GM18520 (cell line): ENCODE data around the gene HES4.
"Not testable (repeated sequence)": the region's sequence is repeated elsewhere in the genome, so short reads cannot be mapped to it uniquely, and the experiment has no call there.

Experiments used
- ATAC-seq: cut with Tn5 transposase; IDR thresholded peaks from one replicate; pipeline ENCODE4 v1.9.1; 2021; ENCODE audit not compliant: unreplicated experiment

Gene HES4

DNA sequence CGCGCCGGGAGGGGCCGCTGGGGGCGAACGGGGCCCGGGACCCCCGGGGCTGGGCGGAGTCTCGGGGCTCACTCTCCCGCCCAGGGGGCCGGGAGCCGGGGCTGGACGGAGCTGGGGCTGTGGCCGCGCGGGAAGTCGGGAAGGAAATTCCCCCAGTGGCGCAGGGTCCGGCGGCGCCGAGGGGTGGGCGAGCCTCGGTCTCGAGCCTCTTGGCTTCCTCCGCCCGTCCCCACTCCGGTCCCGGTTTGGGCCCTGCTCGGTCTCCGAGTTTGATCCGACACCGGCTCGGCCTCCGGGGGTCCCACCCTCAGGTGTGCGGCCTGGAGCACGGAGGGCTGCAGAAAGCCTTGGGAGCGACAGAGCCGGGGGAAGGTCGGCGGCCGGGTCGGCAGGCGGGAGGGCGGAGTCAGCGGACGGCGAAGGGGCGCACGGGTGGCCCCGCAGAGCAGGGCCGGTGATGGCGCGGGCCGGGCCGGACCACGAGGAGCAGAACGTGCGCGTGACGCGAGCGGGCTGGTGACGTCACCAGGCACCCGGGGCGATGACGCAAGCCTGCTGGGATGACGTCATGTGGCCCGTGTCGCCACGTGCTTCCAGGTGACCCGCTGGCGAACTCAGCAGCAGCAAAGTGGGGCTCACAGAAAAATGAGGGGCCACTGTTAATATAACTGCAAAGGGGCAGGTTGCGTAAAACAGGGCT, 610 bp upstream of the HES4 start:
- no peak for ATAC-seq

DNA sequence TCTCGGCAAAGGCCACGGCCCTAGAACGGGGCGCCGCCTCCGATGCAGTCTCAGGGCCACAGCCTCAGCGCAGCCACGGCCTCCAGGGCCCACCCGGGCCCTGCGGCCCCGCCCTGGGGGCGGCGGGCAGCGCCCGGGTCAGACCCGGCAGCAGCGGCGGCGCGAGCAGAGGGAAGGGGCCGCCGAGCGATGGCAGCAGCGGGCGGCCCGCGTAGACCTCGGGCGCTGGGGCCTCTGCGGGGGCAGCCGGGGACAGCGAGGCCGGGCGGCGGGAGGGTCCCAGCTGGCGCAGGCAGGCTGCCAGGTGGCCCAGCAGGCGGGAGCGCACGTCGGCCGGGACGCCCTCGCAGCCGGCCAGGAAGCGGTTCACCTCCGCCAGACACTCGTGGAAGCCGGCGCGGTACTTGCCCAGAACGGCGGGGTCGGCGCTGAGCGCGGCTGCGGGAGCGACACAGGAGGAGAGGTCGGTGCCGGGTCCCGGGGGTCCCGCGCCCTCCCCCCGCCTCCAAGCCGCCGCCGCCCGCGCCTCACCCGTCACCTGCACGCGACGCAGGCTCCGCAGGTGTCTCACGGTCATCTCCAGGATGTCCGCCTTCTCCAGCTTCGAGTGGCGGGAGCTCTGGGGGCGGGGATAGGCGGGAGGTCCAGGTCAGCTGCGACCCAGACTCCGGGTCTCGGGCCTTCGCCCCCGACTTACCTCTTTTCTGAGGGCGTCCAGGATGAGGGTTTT, 737 bp downstream of the HES4 start:
- no peak for ATAC-seq

DNA sequence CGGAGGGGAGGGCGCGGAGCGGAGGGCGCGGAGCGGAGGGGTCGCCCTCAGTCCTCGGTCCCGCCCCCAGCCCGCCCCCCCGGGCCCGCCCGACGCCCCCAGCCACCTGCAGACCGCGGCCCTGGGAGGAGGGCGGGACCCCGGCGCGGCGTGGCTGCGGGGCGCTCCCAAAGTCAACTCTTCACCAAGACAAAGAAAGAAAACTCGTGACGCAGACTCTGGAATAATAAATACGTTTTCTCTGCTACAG, 1.2 kb downstream of the HES4 start:
- no peak for ATAC-seq

DNA sequence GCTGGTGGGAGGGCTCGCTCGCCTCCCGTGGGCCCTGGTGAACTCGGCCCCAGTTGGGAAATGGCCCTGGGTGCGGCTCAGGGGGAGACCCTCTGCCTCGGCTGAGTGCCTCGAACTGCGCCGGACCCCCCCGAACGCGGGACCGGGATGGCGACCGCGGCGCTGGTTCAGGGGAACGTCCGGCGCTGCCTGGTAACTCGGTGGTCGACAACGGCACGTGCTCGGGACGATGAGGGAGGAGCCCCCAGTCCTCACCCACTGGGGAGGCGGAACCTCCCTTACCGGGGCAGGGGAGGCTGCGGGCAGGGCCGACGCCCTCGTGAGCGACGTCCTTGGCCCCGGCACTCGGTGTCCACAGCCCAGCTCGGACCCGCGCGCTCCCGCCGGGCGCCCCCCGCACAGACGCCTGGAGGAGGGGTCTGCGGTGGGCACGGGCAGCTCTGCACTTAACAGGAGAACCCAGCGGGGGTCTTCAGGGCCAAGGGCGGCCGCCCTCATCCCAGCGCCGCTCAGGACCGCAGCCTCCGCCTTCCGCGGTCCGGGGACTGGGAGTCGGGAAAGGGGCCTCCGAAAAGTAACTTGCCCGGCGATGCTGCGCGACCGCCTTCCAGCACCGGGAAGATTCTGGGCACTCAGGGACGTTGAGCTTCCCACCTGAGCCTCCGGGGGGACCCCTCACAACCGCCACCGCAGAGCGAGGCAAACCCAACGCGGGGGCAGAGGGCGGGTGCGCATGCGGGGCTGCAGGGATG, 1.7 kb downstream of the HES4 start:
- ATAC-seq = no peak

DNA sequence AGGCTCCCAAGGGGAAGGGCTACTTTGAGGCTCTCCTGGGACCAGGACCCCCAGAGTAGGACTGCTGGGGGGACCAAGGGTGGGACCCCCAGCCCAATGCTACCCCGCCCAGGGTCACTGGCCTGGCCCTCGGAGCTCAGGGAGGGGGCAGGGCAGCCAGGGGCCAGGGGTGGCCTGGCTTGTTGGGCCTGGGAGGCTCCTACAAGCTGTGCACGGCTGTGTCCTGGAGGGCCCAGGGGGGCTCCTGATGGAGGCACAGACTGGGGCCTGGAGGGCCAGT, 2.2 kb downstream of the HES4 start:
- no peak for ATAC-seq

DNA sequence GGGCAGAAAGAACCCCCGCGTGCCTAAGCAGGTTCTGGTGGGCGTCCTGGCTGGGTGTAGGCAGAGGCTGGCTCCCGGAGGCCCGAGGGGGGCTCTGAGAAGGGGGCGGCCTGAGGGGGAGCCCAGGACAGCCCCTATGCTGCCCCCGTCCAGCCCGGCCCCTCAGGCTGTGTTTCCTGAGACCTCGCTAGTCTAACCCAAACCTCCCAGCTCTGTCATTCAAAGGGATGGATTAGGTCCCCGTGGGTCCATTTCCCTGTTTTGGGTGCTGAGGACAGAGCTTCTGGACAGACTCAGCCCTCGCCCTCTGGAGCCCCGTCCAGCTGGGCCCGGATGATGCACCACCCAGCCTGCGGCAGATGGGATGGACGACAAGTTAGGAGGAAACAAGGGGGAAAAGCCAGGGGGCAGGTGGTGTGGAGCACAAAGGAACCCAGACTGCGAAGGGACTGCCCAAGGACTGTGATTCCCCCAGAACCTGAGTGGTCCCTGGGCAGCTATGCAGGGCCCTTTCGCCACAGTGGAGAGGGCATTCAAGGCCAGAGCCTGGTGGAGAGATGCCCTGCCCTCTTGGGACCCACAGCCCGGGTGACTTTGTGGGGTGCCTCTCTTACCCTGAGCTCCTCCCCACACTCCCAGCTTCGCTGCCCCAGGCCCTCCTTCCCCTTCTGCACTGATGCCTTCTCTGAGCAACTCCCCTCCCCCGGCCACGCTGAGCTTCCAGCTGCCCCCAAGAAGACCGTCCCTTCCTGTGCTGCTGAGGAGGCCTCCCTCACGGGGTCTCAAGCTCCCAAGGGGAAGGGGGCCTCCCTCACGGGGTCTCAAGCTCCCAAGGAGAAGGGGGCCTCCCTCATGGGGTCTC, 2.8 kb downstream of the HES4 start:
- no peak for ATAC-seq

DNA sequence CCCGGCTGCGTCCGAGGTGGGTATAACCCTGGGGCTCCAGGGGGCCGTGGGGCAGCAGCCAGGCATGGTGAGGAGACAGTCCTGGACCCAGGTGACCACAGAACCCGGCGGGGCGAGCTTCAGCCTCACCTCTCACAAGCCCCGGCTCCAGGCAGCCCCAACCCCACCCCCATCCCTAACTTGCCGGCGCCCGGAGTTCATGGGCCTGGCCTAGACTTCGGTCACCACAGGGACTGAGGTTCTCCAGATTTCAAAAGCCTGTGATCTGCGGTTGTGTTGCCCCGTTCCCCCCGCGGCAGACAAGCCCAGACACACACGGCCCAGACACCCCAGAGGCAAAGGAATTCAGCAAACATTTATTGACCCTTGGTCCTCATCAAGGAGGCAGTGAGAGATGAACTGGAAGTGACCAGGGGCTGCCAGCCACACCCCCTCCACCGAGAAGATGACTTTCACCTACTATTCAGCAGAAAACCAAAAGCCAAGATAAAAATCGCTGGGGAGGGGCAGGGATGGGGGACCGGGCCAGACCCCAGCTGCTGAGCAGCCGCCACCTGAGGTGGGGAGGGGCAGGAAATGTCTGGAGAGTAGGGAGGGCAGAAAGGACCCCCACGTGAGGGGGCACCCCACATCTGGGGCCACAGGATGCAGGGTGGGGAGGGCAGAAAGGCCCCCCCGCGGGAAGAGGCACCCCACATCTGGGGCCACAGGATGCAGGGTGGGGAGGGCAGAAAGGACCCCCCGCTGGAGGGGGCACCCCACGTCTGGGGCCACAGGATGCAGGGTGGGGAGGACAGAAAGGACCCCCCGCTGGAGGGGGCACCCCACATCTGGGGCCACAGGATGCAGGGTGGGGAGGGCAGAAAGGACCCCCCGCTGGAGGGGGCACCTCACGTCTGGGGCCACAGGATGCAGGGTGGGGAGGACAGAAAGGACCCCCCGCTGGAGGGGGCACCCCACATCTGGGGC, 3.9 kb downstream of the HES4 start:
- ATAC-seq = no peak

DNA sequence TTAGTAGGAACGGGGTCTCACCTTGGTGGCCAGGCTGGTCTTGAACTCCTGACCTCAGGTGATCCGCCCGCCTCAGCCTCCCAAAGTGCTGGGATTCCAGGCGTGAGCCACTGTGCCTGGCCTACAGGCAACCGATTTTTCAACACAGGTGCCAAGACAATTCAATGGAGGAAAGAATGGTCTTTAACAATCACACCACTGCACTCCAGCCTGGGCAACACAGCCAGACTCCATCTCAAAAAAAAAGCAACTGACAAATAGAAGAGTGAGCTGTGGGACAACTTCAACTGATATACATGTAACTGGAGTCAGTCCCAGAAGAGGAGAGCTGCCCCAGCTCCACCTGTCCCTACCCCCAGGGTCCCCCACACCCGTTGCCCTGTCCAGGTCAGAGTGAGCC, 5.4 kb downstream of the HES4 start:
- not testable (repeated sequence) for ATAC-seq

DNA sequence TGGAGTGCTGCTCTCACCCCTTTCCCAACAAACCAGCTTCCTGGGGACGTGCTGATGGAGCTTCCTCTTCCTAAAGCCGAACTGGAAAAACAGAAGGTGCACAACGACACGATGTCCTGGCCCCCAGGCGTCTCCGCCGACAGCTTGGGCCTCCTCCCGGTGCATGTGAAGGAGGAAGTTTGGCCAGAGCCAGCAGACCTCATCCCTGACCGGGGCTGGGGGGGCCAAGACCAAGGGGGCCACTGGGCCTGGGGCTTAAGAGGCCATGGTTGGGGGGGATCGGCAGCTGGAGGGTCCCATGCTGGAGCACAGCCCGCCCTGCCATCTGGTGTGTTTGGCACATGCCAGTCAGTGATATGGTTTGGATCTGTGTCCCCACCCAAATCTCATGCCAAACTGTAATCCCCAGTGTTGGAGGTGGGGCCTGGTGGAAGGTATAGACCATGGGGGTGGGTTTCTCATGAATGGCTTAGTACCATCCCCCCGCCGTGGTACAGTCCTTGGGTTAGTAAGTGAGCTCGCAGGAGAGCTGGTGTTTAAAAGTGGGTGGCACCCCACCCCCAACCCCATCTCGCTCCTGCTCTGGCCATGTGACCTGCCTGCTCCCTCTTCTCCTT, 6.4 kb downstream of the HES4 start:
- no peak for ATAC-seq

DNA sequence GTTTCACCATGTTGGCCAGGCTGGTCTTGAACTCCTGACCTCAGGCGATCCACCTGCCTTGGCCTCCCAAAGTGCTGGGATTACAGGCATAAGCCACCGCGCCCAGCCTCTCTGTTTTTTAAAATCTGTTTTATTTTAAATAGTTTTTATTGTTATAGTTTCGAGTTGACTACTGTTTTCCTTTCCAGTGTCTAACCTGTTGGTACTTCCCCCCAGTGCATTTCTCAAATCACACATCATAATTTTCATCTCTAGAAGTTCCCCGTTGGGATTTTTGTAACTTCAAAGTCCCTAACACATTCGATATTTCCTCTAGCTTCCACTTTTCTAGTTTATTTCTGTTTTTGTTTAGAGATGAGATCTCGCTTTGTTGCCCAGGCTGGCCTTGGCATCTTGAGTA, 7.5 kb downstream of the HES4 start:
- ATAC-seq = no peak

DNA sequence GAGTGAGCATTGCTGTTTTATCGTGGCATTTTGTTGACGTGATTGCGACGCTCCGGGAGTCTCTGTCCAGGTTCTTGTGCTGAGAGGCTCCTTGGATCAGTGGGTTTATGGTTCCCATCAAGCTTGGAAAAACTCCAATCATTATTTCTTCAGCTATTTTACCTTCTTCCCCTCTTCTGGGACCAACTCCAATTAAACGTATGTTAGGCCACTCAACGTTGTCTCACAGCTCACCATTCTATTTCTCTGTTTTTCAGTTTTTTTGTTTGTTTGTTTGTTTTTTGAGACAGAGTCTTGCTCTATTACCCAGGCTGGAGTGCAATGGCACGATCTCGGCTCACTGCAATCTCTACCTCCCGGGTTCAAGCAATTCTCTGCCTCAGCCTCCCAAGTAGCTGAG, 8.0 kb downstream of the HES4 start:
- ATAC-seq = no peak

DNA sequence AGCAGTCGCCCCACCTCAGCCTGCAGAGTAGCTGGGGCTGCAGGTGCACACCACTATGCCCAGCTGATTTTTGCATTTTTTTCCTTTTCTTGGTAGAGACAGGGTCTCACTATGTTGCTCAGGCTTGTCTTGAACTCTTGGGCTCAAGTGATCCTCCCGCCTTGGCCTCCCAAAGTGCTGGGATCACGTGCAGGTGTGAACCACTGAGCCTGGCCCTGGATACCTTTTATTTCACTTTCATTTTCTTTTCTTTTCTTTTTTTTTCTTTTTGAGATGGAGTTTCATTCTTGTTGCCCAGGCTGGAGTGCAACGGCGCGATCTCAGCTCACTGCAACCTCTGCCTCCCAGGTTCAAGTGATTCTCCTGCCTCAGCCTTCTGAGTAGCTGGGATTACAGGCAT, 8.6 kb downstream of the HES4 start:
- ATAC-seq = not testable (repeated sequence)

DNA sequence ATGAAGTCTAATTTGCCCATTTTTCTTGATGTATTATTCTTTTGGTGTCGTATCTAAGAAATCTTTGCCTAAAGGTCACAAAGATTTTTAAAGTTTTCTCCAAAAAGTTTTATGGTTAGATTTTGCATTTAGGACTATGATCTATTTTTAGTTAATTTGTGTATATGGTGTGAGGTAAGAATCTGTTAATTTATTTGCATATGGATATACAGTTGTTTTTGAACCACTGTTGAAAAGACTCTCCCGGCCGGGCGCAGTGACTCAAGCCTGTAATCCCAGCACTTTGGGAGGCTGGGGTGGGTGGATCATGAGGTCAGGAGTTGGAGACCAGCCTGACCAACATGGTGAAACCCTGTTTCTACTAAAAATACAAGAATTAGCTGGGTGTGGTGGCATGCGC, 11.8 kb downstream of the HES4 start:
- not testable (repeated sequence) for ATAC-seq

DNA sequence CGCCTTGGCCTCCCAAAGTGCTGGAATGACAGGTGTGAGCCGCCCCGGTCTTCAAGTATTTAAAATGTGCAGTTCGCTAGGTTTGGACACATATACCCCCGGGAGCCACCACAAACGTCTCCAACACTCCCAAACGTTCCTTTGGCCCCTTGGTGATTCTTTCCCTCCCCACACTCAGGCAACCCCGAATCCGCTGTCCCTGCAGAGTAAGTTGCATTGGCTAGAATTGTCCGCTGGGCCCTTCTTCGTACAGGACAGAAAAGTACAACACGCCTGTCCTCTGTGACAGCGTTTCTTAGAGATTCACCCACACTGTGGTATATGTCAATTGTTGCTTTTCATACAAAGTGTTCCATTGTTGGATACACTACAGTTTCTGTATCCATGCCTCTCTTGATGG, 14.8 kb downstream of the HES4 start:
- no peak for ATAC-seq

DNA sequence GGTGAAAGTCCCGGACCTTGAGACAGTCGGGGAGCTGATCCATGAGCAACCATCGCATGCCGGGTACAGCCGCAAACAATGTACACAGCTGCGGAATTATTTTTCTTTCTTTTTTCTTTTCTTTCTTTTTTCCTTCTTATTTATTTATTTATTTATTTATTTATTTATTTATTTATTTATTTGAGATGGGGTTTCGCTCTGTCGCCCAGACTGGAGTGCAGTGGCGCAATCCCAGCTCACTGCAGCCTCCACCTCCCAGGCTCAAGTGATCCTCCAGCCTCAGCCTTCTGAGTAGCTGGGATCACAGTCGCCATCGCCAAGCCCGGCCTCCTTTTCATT, 15.5 kb downstream of the HES4 start:
- ATAC-seq = no peak

DNA sequence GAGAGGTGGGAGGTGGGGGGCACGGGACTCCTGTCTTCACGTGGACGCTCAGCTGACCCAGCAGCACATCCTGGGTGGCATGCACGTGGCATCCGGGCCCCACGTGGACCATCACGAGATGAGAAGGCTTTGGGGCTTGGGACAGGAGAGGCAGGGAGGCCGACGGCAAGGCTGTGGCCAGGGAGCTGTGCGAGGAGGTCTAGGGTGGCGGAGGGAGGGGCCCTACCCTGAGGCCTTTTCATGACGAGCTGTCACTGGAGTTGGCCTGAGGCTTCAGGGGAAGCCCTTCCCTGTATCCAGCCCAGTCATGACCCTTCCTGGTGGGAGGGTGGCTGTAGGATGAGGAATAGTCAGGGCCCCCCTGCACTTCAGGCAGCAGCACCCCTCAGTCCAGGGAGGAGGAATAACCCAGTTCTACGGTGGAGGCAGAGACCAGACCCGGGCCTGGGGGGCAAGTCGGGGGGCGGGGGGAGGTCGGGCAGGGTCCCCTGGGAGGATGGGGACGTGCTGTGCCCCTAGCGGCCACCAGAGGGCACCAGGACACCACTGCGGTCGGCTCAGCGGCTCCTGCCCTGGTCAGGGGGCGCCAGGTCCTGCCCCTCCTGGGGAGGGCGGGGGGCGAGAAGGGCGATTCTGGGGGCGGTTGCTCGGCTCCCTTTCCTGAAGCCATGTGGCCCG, 16.0 kb downstream of the HES4 start:
- no peak for ATAC-seq

DNA sequence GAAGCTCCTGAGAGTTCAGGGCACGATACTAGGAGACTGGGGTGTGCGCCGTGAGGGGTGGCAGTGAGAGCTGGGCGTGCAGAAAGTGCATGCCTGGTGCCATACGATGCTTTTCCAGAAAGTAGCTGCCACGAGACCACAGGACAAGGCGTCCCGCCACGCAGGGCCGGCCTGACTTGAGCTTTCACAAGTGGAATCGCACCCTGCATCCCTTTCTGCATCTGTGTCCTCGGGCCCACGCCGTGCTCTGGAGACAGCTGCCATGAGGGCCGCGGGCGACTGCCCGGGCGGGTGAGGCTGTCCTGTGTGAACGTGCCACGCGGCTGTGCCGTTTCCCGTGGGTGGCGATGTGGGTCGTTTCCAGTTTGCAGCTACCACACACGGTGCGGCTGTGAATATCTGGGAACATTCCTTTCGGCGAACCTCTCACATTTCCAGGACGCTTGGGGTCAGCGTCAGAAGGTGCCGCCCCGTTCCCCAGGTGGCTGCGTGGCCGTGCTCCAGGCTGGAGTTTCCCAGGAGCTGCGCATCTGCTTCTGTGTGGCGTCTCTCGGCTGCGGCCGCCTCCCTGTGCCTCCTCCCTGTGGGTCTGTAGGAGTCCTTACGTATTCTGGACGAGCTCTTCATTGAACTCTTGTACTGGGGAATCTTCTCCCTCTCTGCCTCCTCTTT, 17.0 kb downstream of the HES4 start:
- no peak for ATAC-seq

DNA sequence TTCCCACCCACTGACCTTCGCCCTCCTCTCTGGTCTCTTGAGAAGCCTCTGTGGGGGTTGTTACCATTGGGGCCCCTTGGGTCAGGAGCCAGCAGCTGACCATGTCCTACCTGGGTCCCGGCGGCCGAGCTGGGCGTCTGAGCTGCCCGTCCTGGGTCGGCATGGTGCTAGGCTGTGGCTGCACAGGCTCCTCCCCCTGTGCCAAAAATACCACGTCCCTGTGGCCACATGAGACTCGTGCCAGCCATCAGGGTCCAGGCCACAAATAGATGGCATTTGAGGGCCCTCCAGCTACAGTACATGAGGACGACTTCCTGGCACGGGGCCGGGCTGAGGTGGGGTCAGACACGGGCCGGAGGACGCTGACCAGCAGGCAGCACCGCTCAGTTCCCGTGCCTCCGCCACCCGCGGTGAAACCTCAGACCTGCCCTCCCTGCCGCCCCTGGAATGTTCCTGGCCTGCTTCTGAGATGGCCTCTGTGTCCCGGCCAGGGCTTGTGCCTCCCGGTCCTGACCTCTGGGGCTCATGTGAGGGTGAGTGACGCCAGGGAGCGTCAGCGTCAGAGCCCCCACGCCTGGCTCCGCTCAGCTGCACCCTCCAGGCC, 17.8 kb downstream of the HES4 start, which contains the start of gene PERM1:
PERM1 (minus strand) TSS at position 139 of the 604 bp plus-strand sequence. CDS start 1,064 bp downstream, outside the sequence.
- no peak for ATAC-seq
